GM10847 (cell line): Measurements from ENCODE around the gene ENGASE.

ENCODE experiments used
- POLR2A ChIP-seq: IDR thresholded peaks from 2 replicates; pipeline ENCODE4 v1.6.1; 2011; ENCODE audit not compliant: insufficient read length; ENCODE audit errors: extremely low read depth

The ENGASE gene

DNA sequence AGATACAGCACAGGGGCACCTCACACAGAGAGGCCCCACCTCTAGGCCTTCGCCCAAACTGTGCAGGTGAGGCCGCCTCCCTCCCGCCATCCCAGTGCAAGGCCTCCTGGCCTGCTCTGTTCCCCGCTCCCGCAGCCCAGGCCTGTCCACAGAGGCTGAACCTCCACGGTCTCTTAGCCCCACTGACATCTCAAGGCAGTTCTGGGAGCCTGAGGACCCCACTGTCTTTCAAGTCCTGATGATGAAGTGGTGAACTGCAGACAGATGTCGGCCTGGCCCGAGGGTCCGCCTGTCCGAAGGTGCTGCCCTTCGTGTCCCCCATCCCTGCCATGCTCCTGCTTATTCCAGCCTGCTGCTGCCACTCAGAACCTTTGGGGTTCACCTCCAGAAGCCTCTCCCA is 32.3 kb downstream of the ENGASE start:
- no peak for TF ChIP-seq POLR2A

DNA sequence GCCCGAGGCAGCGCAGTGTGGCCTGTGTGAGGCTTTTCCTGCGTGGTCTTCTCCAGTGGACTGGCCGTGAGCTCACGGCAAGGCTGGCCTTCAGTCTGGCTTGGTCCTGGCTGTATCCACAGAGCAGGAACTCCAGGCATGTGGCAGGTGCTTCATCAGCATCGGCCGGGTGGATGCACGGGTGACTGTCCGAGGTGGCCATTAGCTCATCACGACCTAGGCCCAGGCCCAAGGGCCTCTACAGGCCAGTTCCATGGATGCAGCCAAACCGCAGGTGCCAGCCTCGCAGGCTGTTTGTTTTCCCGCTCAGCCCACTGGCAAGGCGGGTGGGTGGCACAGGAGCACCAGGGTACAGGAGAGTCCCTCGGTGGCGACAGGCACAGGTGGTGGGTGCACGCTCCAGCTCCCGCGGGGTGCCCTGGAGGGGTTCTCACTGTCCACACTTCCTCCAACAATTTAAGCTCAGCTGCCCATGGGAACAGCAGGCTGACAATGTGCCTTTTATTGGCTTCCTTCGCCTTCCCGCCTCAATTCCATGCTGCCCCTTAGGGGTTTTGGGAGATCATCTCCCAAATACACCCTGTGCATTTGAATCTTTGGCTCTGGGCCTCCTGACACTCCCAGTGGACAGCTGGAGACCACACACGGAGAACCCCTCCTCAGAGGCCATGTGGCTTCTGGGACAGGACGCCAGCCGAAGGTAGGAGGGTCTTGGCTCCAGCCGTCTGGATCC is 33.0 kb downstream of the ENGASE start:
- no peak for TF ChIP-seq POLR2A

DNA sequence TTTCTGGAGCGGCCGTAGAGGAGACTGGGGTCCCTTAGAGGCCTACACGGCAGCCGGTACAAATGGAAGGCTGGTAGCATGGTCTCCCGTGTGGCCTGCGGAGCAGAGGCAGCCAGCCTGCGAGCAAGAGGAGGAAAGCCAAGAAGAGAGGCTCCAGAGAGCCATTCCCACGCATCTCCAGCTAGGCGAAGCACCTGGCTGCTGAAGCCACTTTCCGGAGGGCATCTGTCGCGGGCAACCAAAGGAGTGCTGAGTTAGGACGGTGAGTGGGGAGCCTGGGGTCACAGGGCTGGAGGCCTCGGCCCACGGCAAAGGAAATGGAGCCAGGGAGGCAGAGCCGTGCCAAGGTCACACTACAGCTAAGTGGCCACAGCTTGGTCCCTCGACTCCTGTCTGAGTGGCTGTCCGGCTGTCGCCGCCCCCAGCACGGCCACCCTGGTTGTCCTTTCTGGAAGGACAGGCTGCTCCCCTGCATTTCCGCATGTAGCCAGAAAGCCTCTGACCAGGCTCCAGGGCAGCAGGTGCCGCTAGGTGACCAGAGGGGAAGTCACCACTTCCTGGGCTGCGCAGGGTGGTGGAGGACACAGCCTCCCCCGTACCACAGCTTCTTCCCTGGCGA is 33.7 kb downstream of the ENGASE start:
- no peak for TF ChIP-seq POLR2A

DNA sequence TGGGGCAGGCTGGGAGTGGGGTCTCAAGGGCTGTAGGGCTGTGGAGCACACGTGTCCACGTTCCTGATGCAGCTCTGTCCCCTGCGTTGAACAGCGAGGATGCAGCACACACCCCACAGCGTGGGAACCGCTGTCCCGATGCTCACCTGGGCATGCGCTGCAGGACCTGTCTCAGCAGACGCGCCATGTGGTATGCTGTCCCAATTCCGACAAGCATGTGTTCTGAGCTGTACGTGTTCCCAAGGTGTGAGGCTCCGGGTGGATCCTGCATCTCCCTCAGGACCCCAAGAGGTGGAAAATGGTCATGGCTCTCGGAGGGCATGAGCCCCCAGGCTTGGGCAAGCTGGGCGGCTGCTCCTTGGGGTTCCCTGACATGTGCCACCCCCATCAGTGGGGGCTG is 34.2 kb downstream of the ENGASE start:
- no peak for TF ChIP-seq POLR2A

DNA sequence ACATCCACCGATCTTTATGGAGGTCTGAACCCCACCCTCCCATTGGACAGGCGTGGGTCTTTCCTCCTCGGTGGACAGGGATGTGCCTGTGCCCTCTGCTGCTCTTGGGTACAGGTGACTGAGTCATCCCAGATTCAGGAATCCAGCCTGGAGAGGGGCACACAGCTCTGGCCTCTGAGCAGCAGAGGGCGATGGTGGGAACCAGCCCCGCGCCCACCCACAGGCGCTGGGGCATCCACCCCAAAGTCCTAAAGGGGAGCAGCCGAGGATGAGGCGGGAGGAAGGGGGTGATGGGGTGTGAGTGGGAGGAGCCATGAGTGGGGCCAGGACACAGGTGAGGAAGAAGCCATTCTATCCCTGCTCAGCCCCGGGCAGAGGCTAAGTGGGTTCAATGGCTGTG is 35.0 kb downstream of the ENGASE start:
- TF ChIP-seq POLR2A: no peak

DNA sequence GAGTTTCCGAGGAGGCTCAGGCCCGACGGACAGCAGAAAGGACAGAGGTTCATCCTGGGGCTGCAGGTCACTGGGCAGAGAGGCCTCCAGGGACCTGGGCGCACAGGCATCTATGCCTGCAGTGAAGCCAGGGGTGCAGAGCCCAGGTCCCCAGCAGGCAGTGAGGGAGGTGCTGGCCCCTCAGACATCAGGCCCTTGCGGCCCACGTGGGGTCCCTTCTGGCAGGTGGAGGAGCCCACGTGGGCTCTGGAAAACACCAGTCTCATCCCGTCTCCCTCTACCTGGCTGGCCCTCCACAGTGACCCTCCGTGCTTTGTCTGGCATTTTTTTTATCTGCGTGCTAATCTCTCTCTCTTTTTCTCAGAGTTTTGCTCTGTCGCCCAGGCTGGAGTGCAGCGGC is 36.5 kb downstream of the ENGASE start:
- no peak for TF ChIP-seq POLR2A

DNA sequence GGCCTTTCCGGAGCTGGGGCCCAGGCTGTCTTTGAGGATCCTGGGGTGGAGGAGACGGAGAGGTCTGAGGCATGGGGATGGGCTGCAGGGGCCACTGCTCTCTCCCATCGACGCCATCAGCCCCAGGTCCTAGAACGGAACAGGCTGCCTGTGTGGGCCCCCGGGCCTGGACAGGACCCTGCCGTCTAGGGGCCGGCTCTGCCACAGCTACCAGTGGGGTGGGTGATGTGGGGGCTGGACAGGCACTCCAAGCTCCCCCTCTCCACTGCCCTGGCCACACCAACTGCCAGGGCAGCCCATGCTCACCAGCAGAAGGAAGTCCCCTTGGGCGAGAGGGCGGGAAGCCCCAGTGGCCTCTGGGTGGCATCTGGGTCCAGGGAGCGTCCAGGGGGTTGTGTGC is 37.8 kb downstream of the ENGASE start:
- no peak for TF ChIP-seq POLR2A

DNA sequence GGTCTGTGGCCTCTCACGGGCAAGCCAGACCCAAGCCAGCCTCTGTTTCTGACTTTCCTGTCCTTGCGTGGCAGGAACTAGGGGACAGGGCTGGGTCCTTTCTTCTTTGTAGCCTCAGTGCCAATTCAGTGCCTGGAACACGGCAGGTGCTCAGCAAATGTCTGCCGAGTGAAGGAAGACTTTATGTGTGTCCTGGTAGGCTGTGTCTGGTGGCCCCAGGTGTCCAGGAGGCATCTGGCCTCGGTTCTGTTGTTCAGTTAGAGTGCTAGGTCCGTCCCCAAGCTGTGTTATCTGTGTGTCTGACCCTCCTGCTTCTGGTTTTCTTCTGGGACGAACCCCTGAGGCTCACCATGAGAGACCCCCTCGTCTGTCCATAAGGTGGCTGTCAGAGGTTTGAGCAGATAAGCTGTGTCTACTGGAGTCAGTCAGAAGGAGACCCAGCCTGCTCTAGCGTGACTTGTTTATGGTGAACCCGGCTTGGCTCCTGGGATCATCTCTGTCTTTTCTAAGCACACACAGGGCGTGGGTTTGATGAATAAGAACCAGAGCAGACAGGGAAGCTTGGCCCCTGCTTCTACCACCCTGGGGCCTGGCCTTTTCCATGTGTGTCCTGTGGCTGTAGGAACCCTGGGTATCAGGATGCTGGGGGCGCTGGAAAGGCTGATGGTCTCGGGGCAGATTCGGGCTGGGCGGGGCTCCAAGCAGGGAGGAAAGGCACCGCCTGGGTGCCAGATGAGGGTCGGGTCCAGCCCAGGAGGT is 39.3 kb downstream of the ENGASE start:
- no peak for TF ChIP-seq POLR2A

DNA sequence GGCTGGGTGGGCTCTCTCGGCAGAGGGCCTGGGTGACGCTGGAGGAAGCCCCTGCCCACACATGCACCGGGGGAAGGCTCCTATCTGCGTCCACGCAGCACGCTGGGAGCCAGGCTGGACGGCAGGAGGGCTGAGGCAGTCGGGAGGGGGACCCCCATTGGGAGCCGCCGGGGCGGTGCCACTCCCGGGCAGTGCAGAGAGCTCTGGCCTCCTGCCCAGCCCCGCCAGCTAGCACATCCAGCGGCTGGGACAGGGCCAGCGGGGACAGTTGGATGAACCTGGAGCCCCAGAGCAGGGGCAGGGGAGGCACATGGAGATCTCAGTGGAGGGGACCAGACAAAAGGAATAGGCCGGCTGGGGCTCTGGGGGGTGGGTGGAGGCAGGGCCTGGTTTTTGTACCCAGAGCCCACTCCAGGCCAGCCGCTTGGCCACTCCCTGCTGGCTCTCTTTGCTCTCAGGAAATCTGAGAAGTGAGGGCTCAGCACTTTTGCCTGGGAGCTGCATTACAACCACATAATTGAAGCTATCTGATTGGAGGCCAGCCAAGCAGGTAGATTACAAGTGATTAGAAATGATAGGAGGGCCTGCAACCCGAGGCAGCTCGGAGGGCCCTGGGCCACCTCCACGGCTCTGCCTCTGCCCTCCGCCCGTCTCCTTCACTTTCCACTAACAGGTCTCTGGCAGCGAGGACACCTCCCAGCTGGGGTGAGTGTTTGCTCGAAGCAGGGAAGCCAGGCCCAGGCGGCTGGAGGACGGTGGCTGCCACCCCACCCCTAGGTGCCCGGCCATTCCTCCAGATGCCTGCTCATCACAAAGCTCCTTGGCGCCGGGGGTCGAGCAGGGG is 40.1 kb downstream of the ENGASE start:
- no peak for TF ChIP-seq POLR2A

DNA sequence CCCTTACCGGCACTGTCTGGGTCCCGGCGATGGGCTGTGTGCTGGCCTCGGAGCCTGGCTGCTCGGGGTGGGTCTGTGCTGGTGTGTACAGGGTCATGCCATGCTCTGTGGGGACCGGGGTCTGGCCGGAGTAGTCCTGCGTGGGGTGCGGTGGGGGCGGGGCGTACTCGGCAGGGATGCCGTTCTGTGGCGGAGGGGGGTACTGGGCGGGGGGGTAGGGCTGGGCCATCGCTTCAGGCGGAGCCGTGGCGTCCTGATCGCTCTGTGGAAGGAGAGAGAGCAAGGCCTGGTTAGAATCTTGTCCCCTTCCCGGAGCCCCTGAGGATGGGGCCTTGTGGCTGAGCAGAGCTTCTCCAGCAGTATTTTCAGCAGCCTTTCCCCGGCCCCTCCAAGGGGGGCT is 40.9 kb downstream of the ENGASE start:
- TF ChIP-seq POLR2A: no peak

DNA sequence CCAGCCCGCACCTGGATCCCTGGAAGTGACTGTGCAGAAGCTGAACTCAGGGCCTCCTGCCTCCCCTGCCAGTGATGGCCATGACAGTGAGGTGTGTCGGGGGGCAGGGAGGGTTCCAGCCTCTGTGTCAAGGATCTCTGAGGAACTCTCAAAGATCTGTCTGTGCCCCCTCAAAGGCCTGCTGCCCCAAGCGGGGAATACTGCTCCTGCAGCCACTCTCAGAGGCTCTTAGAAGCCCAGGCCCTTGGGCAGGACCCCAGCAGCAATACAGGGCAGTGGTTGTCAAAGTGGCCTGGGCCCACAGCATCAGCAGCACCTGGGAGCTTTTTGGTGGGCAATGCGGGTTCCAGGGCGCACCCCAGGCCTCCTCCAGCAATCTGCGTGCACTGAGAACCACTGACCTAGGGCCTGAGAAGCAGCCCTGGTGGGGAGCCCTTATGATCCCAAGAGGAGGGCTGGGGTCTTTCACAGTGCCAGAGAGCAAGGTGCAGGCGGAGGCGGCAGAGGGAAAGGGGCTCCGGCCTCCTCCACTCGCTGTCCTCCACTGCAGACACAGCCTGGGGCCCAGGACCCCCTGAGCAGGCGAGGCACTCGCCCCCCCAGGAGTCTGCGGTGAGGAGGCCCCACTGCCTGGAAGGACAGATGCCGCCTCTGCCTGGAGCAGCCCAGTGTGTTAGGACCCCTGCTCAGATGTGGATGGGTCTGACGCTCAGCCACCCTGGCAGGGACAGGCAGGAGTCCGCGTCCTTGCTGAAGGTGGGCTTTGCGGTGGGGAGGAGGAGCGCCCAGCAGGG is 42.1 kb downstream of the ENGASE start:
- TF ChIP-seq POLR2A: no peak

DNA sequence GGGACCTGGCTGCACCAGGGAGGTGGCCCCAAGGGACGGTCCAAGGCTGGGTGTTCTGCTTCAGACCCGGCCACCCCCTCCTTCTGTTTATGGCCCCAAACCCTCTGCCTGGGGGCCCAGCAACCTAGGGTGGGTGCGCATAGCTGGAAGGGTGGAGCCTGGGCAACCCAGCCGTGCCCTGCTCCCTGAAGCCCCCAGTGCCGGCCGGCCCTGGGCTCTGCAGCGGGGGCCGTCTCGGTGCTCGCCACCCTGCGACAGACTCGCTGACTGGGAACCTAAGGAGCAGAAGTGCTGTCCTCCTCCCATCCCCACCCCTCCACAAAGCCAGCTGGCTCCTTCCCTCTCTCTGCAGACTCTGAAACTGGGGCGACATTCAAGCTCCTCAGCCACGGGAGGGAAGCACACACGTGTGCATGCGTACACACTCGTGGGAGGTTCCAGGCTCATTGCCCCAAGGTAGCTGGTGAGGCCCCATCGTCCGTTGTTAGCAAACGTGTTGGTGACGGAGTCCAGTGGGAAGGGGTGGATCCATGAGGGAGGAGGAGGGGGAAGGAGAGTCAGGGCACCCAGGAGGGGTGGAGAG is 43.4 kb downstream of the ENGASE start:
- TF ChIP-seq POLR2A: no peak

DNA sequence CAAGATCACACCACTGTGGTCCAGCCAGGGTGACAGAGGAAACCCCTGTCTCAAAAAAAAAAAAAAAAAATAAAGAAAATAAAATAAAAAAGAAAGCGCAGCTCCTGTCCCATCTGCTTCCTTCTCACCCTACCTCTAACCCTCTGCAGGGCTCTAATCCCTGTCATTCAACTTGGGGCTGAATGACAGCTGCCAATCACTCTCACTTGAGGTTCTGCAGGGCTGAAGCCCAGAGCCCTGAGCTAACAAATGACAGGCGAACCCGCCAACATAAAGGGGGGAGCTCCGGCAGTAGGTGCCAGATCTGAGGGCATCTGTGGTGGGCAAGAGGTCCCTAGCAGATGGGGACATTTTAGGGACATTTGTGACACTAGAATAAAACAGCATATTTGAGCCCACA is 44.3 kb downstream of the ENGASE start:
- TF ChIP-seq POLR2A: no peak

DNA sequence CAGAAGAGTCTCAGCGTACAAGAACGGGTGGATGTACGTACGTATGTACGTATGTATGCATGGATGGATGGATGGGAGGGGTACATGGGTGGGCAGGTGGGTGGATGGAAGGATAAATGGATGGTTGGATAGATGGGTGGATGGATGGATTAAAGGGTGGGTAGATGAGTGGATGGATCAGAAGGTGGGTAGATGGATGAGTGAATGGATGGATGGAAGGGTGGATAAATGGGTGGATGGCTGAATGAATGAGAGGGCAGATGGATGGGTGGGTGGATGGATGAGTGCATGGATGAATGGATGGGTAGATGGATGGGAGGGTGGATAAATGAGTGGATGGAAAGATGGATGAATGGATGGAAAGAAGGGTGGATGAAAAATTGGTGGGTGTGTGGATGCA is 45.6 kb downstream of the ENGASE start:
- TF ChIP-seq POLR2A: no peak

DNA sequence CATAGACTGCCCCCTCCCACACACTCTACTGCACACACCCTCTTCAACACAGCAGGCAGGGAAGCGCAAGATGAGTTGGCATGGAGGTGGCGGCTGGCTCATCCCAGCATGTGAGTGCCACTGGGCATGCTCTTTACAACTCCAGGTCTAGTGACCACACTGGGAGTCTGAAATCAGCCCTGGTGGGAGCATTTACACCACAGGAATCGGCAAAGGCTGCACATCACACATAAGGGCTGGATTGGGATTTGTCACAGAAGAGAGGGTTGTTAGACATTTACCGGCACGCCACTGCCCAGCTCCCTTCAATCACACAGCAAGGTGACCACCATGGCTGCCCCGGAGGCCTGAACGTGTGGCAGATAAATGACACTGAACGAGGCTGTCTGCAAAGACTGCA is 49.4 kb downstream of the ENGASE start:
- no peak for TF ChIP-seq POLR2A
